ENCODE results near the gene NIP7. TPM values are rescaled to one million over a fixed set of nuclear protein-coding genes. Genes with fewer than 3 reads are reported as not detected.
A peak's percentile ranks its signal among the peaks of the same experiment; 100 is the strongest.
"Not testable (repeated sequence)": the region's sequence is repeated elsewhere in the genome, so short reads cannot be mapped to it uniquely, and the experiment has no call there.

NIP7 gene
- total and polyA plus RNA-seq, 4 donors = 14.5 to 23.2 (median 17.0) TPM

DNA sequence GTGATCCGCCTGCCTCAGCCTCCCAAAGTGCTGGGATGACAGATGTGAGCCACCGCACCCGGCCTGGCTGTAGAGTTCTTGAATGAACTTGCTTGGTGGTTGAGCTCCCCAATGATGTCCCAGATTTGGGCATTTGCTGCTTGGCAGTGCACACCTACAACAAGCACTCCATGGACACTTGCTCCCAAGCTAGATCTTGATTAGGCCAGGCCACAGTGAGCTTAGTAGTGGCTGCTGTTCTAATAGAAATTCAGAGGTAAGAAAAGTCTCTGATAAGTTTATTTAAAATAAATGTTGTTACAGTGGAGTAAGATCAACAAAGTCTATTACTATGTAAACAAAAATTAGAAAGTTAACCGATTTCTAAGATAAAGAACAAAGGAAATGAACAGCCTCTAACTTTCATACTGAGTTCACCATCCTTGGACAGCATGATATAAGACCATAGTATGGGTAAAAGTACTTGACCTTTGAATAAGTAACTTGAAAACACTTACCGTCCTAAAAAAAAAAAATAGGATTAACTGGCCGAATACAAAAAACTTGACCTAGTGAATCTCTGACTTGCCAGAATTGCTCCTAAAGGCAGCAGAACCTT lies 11.1 kb downstream of the NIP7 start:
- peaks cover 0 to 10% (median 7%) of the 10 kb centered on the region in 4 donors for H3K36me3 ChIP-seq (ENCODE audit: control insufficient read depth in 4 of 4, insufficient read depth in 4 of 4, low read length in 4 of 4)
- TF ChIP-seq, protein P1, sequence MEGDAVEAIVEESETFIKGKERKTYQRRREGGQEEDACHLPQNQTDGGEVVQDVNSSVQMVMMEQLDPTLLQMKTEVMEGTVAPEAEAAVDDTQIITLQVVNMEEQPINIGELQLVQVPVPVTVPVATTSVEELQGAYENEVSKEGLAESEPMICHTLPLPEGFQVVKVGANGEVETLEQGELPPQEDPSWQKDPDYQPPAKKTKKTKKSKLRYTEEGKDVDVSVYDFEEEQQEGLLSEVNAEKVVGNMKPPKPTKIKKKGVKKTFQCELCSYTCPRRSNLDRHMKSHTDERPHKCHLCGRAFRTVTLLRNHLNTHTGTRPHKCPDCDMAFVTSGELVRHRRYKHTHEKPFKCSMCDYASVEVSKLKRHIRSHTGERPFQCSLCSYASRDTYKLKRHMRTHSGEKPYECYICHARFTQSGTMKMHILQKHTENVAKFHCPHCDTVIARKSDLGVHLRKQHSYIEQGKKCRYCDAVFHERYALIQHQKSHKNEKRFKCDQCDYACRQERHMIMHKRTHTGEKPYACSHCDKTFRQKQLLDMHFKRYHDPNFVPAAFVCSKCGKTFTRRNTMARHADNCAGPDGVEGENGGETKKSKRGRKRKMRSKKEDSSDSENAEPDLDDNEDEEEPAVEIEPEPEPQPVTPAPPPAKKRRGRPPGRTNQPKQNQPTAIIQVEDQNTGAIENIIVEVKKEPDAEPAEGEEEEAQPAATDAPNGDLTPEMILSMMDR (IDR thresholded peaks at IDR 0.05; ENCODE audit: control extremely low read depth, extremely low read depth) = no peak
- DNase-seq (no peak), ATAC-seq (ENCODE audit: insufficient read depth, low FRiP score) (peak; percentile 66)
- no peaks in the 10 kb centered on the region for H3K9me3 ChIP-seq (ENCODE audit: control insufficient read depth in 4 of 4, insufficient read depth in 3 of 4, low read length in 3 of 4)
- no peak overlapping the region for H3K4me3 ChIP-seq
- peaks cover 0 to 8% (median 0%) of the 10 kb centered on the region in 5 donors for H3K4me1 ChIP-seq (ENCODE audit: control insufficient read depth in 5 of 5, insufficient read depth in 5 of 5, low read length in 5 of 5)
- WGBS, 2 donors = 63 to 84% methylated on average over 6 of the region's 6 CpGs
- H3K27me3 ChIP-seq (ENCODE audit: control insufficient read depth in 3 of 3, insufficient read depth in 3 of 3, low read length in 2 of 3) = no peaks in the 10 kb centered on the region
- H3K9ac ChIP-seq (ENCODE audit: insufficient read depth in 1 of 2, low read length in 2 of 2) = no peak overlapping the region
- H3K27ac ChIP-seq (ENCODE audit: low read depth in 1 of 2, low read length in 1 of 2) = no peak overlapping the region

DNA sequence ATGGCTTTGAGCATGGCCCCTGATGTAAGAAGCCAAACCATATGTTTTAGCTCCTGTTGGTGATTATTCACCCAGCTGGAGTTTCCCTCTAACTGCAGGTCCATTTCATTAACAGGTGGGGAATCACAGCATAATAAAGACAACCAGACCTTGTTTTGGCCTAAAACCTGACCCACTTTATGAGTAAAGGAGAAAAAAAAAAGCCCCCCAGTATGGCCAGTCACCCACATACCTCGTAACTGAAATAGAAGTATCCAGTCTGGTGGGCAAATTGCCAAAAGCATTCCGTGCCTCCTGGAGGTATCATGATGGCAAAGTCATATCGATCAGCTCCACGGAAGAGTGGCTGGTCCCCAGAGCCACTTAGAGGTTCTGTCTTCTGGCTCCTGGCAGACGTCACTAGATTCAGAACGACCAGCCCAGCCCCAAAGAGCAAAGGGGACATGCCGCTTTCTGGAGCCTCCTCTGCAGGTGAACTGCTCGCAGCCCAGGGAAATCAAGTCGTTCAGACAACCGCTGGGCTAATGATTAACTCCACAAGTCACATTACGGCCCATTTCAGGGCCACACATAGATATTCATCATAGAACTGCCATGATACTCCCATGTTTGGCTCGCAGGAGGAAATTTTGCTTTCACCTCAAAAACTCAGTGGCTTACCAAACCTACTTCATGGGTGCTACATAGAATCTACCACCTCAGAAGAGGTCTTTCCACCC lies 11.9 kb downstream of the NIP7 start, which contains the start of gene TMED6:
TSS of gene TMED6 (minus strand) at position 478 of the 719 bp plus-strand sequence. CDS start at position 445, 33 bp downstream.
- no peak within 1 kb of the TSS for H3K4me3 ChIP-seq
- WGBS, 2 donors = 77 to 84% methylated on average over 12 of the region's 12 CpGs

DNA sequence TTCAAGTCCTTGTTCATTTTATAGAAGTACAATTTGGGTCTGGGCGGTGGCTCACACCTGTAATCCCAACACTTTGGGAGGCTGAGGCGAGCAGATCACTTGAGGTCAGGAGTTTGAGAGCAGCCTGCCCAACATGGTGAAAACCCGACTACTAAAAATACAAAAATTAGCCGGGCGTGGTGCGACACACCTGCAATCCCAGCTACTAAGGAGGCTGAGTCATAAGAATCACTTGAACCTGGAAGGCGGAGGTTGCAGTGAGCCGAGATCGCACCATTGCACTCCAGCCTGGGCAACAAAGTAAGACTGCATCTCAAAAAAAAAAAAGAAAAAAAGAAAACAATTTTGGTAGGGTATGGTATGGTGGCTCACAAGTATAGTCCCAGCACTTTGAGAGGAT lies 20.5 kb downstream of the NIP7 start:
- 86 to 99% methylated on average over 9 of the region's 9 CpGs for WGBS, 2 donors
- not testable (repeated sequence) for DNase-seq; H3K4me1 ChIP-seq (ENCODE audit: control insufficient read depth in 5 of 5, insufficient read depth in 5 of 5, low read length in 5 of 5); H3K9ac ChIP-seq (ENCODE audit: insufficient read depth in 1 of 2, low read length in 2 of 2); H3K9me3 ChIP-seq (ENCODE audit: control insufficient read depth in 4 of 4, insufficient read depth in 3 of 4, low read length in 3 of 4); H3K4me3 ChIP-seq; H3K27me3 ChIP-seq (ENCODE audit: control insufficient read depth in 3 of 3, insufficient read depth in 3 of 3, low read length in 2 of 3); H3K27ac ChIP-seq (ENCODE audit: low read depth in 1 of 2, low read length in 1 of 2); ATAC-seq (ENCODE audit: insufficient read depth, low FRiP score)
- peaks cover 10 to 24% (median 16%) of the 10 kb centered on the region in 4 donors for H3K36me3 ChIP-seq (ENCODE audit: control insufficient read depth in 4 of 4, insufficient read depth in 4 of 4, low read length in 4 of 4)

More for the DNA sequence above, 11.9 kb downstream of the NIP7 start, which contains the start of gene TMED6:
- TF ChIP-seq, protein P1 (IDR thresholded peaks at IDR 0.05; ENCODE audit: control extremely low read depth, extremely low read depth) = no peak
- Histone ChIP-seq H3K9me3 (ENCODE audit: control insufficient read depth in 4 of 4, insufficient read depth in 3 of 4, low read length in 3 of 4) (no peaks in the 10 kb centered on the region), H3K9ac (ENCODE audit: insufficient read depth in 1 of 2, low read length in 2 of 2) (no peak within 1 kb of the TSS), H3K27me3 (ENCODE audit: control insufficient read depth in 3 of 3, insufficient read depth in 3 of 3, low read length in 2 of 3) (no peaks in the 10 kb centered on the region), H3K27ac (ENCODE audit: low read depth in 1 of 2, low read length in 1 of 2) (no peak within 1 kb of the TSS), H3K4me1 (ENCODE audit: control insufficient read depth in 5 of 5, insufficient read depth in 5 of 5, low read length in 5 of 5) (peaks cover 0 to 8% (median 0%) of the 10 kb centered on the region in 5 donors), H3K36me3 (ENCODE audit: control insufficient read depth in 4 of 4, insufficient read depth in 4 of 4, low read length in 4 of 4) (peaks cover 4 to 16% (median 13%) of the 10 kb centered on the region in 4 donors)
- DNase-seq (peak; percentile 24 to 54 (median 25)), ATAC-seq (ENCODE audit: insufficient read depth, low FRiP score) (no peak)

DNA sequence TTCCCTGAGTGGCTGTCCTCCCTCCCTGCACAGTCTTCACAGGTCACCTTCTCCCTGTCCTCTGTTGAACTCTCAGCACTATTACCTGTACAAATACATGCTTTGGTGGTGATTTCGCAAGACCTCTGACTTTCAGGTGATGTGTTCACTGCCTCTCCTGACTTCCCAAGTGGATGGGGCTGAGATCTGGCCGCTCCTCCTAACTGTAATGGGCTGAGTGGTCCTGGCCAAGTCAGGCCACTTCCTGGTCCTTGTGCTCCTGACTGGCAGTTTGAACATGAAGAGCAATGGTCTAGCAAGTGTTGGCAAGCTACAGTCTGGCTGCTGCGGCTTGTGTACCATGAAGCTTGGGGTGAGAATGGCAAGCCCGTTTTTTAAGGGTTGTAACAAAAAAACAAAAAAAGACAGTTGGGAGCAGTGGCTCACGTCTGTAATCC lies 23.7 kb downstream of the NIP7 start:
- TF ChIP-seq, protein P1 (IDR thresholded peaks at IDR 0.05; ENCODE audit: control extremely low read depth, extremely low read depth) = no peak

More for the DNA sequence above, 23.7 kb downstream of the NIP7 start:
- Histone ChIP-seq H3K4me1 (ENCODE audit: control insufficient read depth in 5 of 5, insufficient read depth in 5 of 5, low read length in 5 of 5) (peaks cover 0 to 3% (median 0%) of the 10 kb centered on the region in 5 donors), H3K27me3 (ENCODE audit: control insufficient read depth in 3 of 3, insufficient read depth in 3 of 3, low read length in 2 of 3) (no peaks in the 10 kb centered on the region), H3K9ac (ENCODE audit: insufficient read depth in 1 of 2, low read length in 2 of 2) (no peak overlapping the region), H3K27ac (ENCODE audit: low read depth in 1 of 2, low read length in 1 of 2) (no peak overlapping the region), H3K4me3 (no peak overlapping the region), H3K36me3 (ENCODE audit: control insufficient read depth in 4 of 4, insufficient read depth in 4 of 4, low read length in 4 of 4) (peaks cover 26 to 36% (median 31%) of the 10 kb centered on the region in 4 donors), H3K9me3 (ENCODE audit: control insufficient read depth in 4 of 4, insufficient read depth in 3 of 4, low read length in 3 of 4) (no peaks in the 10 kb centered on the region)
- DNase-seq (no peak), ATAC-seq (ENCODE audit: insufficient read depth, low FRiP score) (peak; percentile 69)
- 77 to 91% methylated on average over 5 of the region's 5 CpGs for WGBS, 2 donors
